Smooth muscle cell of trachea (primary cell): ENCODE results near the gene CTSA. TPM values are rescaled to one million over a fixed set of nuclear protein-coding genes. Genes with fewer than 3 reads are reported as not detected.

Source experiments
- total RNA-seq: library from RNA; depleted of rRNA; stranded (reverse); fragments of >200 nt; gene quantifications from 2 replicates; pipeline ENCODE4 v1.2.1, GENCODE V29; 2014

The CTSA gene
- 114 and 252 TPM in 2 replicates for total RNA-seq

DNA sequence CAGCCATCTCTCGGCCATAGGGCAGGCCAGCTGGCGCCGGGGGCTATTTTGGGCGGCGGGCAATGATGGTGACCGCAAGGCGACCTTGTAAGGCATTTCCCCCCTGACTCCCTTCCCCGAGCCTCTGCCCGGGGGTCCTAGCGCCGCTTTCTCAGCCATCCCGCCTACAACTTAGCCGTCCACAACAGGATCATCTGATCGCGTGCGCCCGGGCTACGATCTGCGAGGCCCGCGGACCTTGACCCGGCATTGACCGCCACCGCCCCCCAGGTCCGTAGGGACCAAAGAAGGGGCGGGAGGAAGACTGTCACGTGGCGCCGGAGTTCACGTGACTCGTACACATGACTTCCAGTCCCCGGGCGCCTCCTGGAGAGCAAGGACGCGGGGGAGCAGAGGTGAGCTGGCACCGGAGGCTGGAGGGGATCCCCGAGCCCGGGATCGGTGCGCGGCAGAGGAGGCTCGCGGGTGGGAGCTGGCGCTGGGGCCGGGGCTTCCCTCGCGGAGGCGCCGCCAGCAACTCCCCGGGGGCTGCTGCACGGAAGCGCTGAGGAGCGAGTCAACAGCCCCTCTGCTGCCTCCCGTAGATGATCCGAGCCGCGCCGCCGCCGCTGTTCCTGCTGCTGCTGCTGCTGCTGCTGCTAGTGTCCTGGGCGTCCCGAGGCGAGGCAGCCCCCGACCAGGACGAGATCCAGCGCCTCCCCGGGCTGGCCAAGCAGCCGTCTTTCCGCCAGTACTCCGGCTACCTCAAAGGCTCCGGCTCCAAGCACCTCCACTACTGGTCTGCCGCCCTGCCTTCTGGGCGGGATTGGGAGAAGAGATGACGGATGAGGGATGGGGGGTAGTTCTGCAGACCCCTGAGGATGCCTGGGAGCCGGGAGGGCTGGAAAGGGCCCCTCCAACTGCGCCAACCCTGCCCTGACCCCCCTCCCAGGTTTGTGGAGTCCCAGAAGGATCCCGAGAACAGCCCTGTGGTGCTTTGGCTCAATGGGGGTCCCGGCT lies at the start of gene CTSA, which contains the start of gene NEURL2:
Gene CTSA, plus strand, starts transcription at position 351 of the 999 bp plus-strand sequence. Its CDS starts 234 bp downstream, at position 585.
Gene NEURL2, minus strand, starts transcription at position 224 of the 999 bp plus-strand sequence. Its CDS starts 217 bp downstream, at position 7.

DNA sequence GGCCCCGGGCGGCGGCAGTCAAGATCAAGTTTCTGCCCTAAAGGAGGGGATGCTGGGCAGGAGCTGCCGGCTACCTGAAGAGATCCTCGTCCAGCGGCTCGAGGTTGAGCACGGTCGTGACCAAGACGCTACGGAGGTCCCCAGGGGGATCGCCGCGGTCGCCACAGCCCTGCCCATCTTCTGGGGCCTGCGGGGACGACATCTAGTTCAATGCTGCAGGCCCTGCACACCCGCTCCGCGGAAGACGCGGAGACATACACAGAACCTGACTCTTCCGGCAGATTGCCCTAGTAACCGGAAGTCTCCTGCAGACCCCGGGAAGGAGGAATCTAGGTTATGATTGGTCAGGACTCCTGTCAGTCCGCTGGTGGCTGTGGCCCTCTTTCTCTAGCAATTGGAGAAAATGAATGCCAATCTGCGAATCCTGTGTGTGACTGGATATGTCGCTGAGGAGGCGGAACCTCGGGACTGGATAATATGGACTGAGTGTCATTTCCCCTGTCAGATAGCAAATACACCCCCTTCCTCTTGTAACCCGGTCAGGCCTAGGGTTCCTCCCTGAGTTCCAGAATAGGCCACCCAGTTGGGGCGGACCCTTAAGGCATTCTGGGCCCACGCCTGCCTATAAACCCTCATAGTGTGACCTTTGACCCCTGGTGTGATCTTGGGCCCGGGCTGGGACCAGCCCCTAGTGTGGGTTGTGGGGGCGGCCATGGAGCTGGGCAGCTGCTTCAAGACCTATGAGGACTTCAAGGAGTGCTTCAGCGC lies 33.8 kb upstream of the CTSA start, which contains the start of the genes ACOT8 and ZSWIM3:
Gene ACOT8, minus strand, starts transcription at position 279 of the 768 bp plus-strand sequence. Its CDS starts 77 bp downstream, at position 202.
Gene ZSWIM3, plus strand, starts transcription at position 501 of the 768 bp plus-strand sequence. Its CDS starts 212 bp downstream, at position 713.

GRCh38 chr20:45880988-45881788 lies 9.9 kb upstream of the CTSA start, which contains the start of gene ZSWIM1:
Gene ZSWIM1 (plus strand): TSS chr20:45881227. CDS start chr20:45882593, 1,366 bp downstream.

DNA sequence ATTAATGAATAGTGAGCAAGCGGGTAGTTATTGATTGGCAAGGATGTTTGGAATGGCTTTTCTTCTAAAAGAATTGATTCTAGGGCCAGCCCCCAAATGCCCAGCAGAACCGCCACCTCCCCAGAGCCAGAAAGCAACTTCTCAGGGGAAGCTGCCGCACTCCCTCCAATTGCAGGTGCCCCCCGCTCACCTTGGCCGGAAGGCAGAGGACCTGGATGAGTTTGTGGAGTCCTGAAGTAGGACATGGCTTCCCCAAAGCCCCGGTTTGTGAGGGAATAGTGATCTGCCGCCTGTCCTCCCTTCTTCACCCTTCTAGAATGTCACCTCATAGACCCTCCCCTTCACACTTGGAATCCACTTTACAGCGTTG lies 3.8 kb upstream of the CTSA start, which contains the start of gene SPATA25:
Gene SPATA25, minus strand, starts transcription at position 277 of the 370 bp plus-strand sequence. Its CDS starts 32 bp downstream, at position 245.

GRCh38 chr20:45911486-45912343 lies 20.6 kb downstream of the CTSA start, which contains the start of gene PLTP:
Gene PLTP (minus strand): TSS chr20:45912155. CDS start chr20:45911452, 703 bp downstream.

GRCh38 chr20:45934586-45935415 lies 43.7 kb downstream of the CTSA start, which contains the start of gene PCIF1:
Gene PCIF1 (plus strand): TSS chr20:45934683. CDS start chr20:45939000, 4,317 bp downstream.

Other genes starting within 250 kb of the CTSA start
- gene WFDC11, start 221.1 kb upstream of the CTSA start, total RNA-seq: not detected in 2 replicates
- gene WFDC13, start 189.3 kb upstream of the CTSA start, total RNA-seq: not detected in 2 replicates
- not detected in 2 replicates for gene WFDC10B, start 186.3 kb upstream of the CTSA start, total RNA-seq
- gene SPINT4, start 169.0 kb upstream of the CTSA start, total RNA-seq: not detected in 2 replicates
- 0.33 and 0.58 TPM in 2 replicates for gene WFDC3, start 99.5 kb upstream of the CTSA start, total RNA-seq
- gene DNTTIP1, start 99.4 kb upstream of the CTSA start, total RNA-seq: 10.6 and 17.5 TPM in 2 replicates
- gene UBE2C, start 78.7 kb upstream of the CTSA start, total RNA-seq: 3.0 and 27.8 TPM in 2 replicates
- 1.0 and 2.2 TPM in 2 replicates for gene TNNC2, start 64.0 kb upstream of the CTSA start, total RNA-seq
- 153 and 201 TPM in 2 replicates for gene SNX21, start 57.5 kb upstream of the CTSA start, total RNA-seq
- 42.7 and 44.1 TPM in 2 replicates for gene ACOT8, start 33.9 kb upstream of the CTSA start, total RNA-seq
- 6.8 and 9.1 TPM in 2 replicates for gene ZSWIM3, start 33.7 kb upstream of the CTSA start, total RNA-seq
- gene ZSWIM1, start 10.1 kb upstream of the CTSA start, total RNA-seq: 3.9 and 7.3 TPM in 2 replicates
- 1.5 and 3.5 TPM in 2 replicates for gene SPATA25, start 3.7 kb upstream of the CTSA start, total RNA-seq
- gene NEURL2, start 127 bp upstream of the CTSA start, total RNA-seq: 6.4 and 13.9 TPM in 2 replicates
- gene PLTP, start 20.8 kb downstream of the CTSA start, total RNA-seq: 39.0 and 162 TPM in 2 replicates
- gene PCIF1, start 43.3 kb downstream of the CTSA start, total RNA-seq: 10.3 and 16.3 TPM in 2 replicates
- 15.3 and 16.2 TPM in 2 replicates for gene ZNF335, start 80.9 kb downstream of the CTSA start, total RNA-seq
- not detected in 2 replicates for gene MMP9, start 117.6 kb downstream of the CTSA start, total RNA-seq
- gene SLC12A5, start 137.9 kb downstream of the CTSA start, total RNA-seq: 0.17 TPM in 1 of 2 replicates, not detected in the other
- 7.9 and 9.1 TPM in 2 replicates for gene NCOA5, start 198.6 kb downstream of the CTSA start, total RNA-seq
- 2.6 and 8.8 TPM in 2 replicates for gene CD40, start 227.0 kb downstream of the CTSA start, total RNA-seq